OCI-LY1 (cell line): Measurements from ENCODE around the gene ZNF277.

ENCODE experiments used
- CTCF ChIP-seq: fragments of 200-600 bp; sonication (generic), shearing (Covaris generic); IDR thresholded peaks from 2 replicates; pipeline ENCODE4 v1.5.1; 2017; ENCODE audit warnings: mild to moderate bottlenecking, antibody characterized with exemption, low read length, moderate library complexity, mixed read lengths
- EZH2 ChIP-seq: fragments of 200-600 bp; sonication (generic), shearing (Covaris generic); IDR thresholded peaks from 2 replicates; pipeline ENCODE4 v1.8.0; 2017; ENCODE audit warnings: borderline replicate concordance, mixed run types, mild to moderate bottlenecking, antibody characterized with exemption, low read length, moderate library complexity, mixed read lengths

GRCh38 chr7:112297681-112298080 lies 91.2 kb downstream of the ZNF277 start:
- TF ChIP-seq CTCF = no peak
- TF ChIP-seq EZH2 = no peak
